Lung (tissue), 12 donors: Measurements from ENCODE around the gene TFDP1. TPM values are rescaled to one million over a fixed set of nuclear protein-coding genes. Genes with fewer than 3 reads are reported as not detected.
"Not testable (repeated sequence)": the region's sequence is repeated elsewhere in the genome, so short reads cannot be mapped to it uniquely, and the experiment has no call there.

Experiments
- ATAC-seq: fragments of 200-7000 bp; cut with Tn5 transposase; one replicate; pipeline ENCODE4 v1.9.1; 2020; ENCODE audit warnings: moderate number of reproducible peaks; ENCODE audit not compliant: insufficient read depth, low FRiP score
- DNase-seq, 3 donors: peaks; one replicate each; pipeline ENCODE4 v3.0.0-alpha.2; 2013 to 2017
- H3K27ac ChIP-seq, 2 donors: one replicate each; pipeline ENCODE4 v1.5.1; 2013; ENCODE audit warnings: mild to moderate bottlenecking in 2 of 2, moderate library complexity in 2 of 2, control low read depth in 1 of 2, inconsistent platforms in 1 of 2, low read depth in 1 of 2, low read length in 1 of 2
- H3K27me3 ChIP-seq, 3 donors: one replicate each; pipeline ENCODE4 v1.5.1; 2013; ENCODE audit warnings: low read length in 2 of 3; ENCODE audit not compliant: control insufficient read depth in 3 of 3, insufficient read depth in 3 of 3
- H3K36me3 ChIP-seq, 4 donors: one replicate each; pipeline ENCODE4 v1.5.1; 2013; ENCODE audit warnings: low read length in 4 of 4, mild to moderate bottlenecking in 1 of 4, moderate library complexity in 1 of 4; ENCODE audit not compliant: control insufficient read depth in 4 of 4, insufficient read depth in 4 of 4
- H3K4me1 ChIP-seq, 5 donors: one replicate each; pipeline ENCODE4 v1.5.1; 2013; ENCODE audit warnings: low read length in 5 of 5, mild to moderate bottlenecking in 2 of 5, moderate library complexity in 1 of 5; ENCODE audit not compliant: control insufficient read depth in 5 of 5, insufficient read depth in 5 of 5
- H3K4me3 ChIP-seq: one replicate; pipeline ENCODE4 v1.5.1; 2013; ENCODE audit warnings: mild to moderate bottlenecking, control low read depth, moderate library complexity
- H3K9ac ChIP-seq, 2 donors: one replicate each; pipeline ENCODE4 v1.5.1; 2013; ENCODE audit warnings: low read length in 2 of 2, control low read depth in 1 of 2; ENCODE audit not compliant: insufficient read depth in 1 of 2
- H3K9me3 ChIP-seq, 4 donors: one replicate each; pipeline ENCODE4 v1.5.1; 2013; ENCODE audit warnings: low read length in 3 of 4, mild to moderate bottlenecking in 1 of 4, moderate library complexity in 1 of 4; ENCODE audit not compliant: control insufficient read depth in 4 of 4, insufficient read depth in 3 of 4
- CTCF ChIP-seq: IDR thresholded peaks from 2 replicates; pipeline ENCODE4 v1.5.1; 2012; ENCODE audit warnings: mild to moderate bottlenecking; ENCODE audit errors: control extremely low read depth, extremely low read depth
- WGBS, 2 donors: extraction: QIAGEN DNeasy Blood & Tissue Kit; methylation state at CpG; one replicate each; pipeline ENCODE4 v1.1.7; 2013; 5-methylcytosine and 5-hydroxymethylcytosine counted together
- polyA plus RNA-seq, 2 donors: library from polyadenylated mRNA; stranded (reverse); fragments of 200-250 nt; gene quantifications; one replicate each; pipeline ENCODE4 v1.2.1, GENCODE V29; 2013
- total RNA-seq, 2 donors: library from RNA; depleted of rRNA in 1 of 2; stranded (reverse); fragments of >200 nt in 1 of 2; gene quantifications; one replicate each; pipeline ENCODE4 v1.2.1, GENCODE V29; 2014 to 2021
- donor health status: control.
- donor health status: control.
- donor health status: Bipolar disorder and iron deficiency.
- donor health status: healthy.
- donor health status: DM: yes; HTN: yes; CAD: no.

Gene TFDP1
- total and polyA plus RNA-seq, 4 donors: 19.6 to 44.2 (median 40.3) TPM

DNA sequence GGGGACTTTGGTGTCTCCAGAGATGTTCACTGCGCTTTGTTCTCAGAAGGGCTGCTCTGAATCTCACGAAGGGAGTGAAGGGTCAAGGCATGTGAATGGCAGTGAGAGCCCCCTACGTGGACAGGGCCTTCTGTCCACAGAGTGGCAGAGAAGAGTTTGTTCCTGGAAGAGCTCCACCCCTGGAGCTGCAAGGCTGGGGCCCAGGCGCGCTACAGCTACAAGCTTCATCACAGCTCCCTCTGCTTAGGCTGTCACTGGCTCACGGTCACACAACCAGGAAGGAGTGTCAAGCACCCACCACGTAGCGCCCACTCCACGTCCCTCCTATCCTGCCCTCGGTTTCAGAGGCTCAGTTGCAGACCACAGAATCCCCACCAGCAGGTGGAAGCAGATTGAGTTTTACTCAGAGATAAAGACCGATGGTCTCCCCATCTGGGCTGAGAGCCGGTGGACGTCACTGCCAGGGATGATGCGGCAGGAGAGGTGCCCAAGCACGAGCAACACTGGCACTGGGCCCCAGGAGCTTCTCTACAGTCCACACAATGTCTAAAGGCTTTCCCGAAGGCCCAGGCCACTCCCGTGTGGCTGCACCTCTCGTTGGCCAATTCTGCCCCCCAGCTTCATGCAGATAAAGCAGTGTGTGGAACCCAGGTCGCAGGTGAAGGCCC, 23.0 kb upstream of the TFDP1 start:
- Histone ChIP-seq H3K4me3 (no peak overlapping the region), H3K27ac (no peak overlapping the region), H3K4me1 (peaks cover 0 to 4% (median 0%) of the 10 kb centered on the region in 5 donors), H3K9me3 (no peaks in the 10 kb centered on the region), H3K36me3 (no peaks in the 10 kb centered on the region), H3K9ac (no peak overlapping the region), H3K27me3 (peaks cover 0 to 19% (median 0%) of the 10 kb centered on the region in 3 donors)
- 90 to 91% methylated on average over 19 of the region's 19 CpGs for WGBS, 2 donors
- DNase-seq (no peak), ATAC-seq (no peak)
- no peak for TF ChIP-seq CTCF

DNA sequence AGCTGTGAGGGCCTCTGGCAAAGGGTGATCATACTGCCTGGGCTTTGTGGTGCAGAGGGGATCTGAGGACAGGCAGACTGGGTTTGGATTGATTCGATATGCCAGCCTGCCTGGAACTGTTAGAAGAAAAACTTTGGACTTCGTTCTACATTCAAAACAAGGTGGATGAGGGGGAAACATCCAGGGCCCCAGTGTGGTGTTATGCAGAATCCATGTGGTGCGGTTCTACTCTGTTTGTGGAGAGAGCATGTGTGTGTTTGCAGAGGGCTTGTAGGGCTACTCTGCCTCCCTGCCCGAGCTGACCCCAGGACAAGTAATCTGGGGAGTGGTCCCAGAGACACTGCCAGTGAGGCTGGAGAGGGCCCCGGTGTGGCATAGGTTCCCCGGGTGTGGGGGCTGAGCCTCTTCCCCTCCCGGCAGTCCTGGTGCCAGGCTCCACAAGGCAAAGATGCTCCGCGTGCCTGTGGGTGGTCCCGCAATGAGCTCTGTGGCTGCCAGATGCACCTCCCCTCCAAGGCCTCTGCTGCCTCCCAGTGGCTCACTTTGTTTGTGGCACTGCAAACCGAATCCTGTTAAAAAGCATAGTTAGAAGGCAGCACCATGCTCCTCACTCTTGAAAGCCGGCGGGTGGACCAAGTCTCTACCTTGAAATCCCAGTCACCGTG, 22.3 kb upstream of the TFDP1 start:
- ATAC-seq: no peak
- no peak overlapping the region for H3K27ac ChIP-seq
- WGBS, 2 donors: 22 to 33% methylated on average over 11 to 14 of the region's 14 CpGs
- H3K36me3 ChIP-seq: no peaks in the 10 kb centered on the region
- peaks cover 0 to 19% (median 0%) of the 10 kb centered on the region in 3 donors for H3K27me3 ChIP-seq
- no peak overlapping the region for H3K4me3 ChIP-seq
- DNase-seq: peak; percentile 88 to 89 (median 88)
- H3K9me3 ChIP-seq: no peaks in the 10 kb centered on the region
- H3K4me1 ChIP-seq: peaks cover 0 to 4% (median 0%) of the 10 kb centered on the region in 5 donors
- TF ChIP-seq CTCF: peak; percentile 60
- H3K9ac ChIP-seq: no peak overlapping the region

- H3K4me1 ChIP-seq: peaks cover 0 to 4% (median 0%) of the 10 kb centered on the region in 5 donors
- no peak for DNase-seq
- no peak overlapping the region for H3K9ac ChIP-seq
- ATAC-seq: no peak
- no peaks in the 10 kb centered on the region for H3K9me3 ChIP-seq
- H3K4me3 ChIP-seq: no peak overlapping the region
- H3K27me3 ChIP-seq: peaks cover 0 to 17% (median 0%) of the 10 kb centered on the region in 3 donors
- no peaks in the 10 kb centered on the region for H3K36me3 ChIP-seq
- WGBS, 2 donors: 60 to 63% methylated on average over 7 of the region's 7 CpGs
- TF ChIP-seq CTCF: no peak
- H3K27ac ChIP-seq: no peak overlapping the region
Observed at GRCh38 chr13:113562844-113563243, 21.7 kb upstream of the TFDP1 start.

DNA sequence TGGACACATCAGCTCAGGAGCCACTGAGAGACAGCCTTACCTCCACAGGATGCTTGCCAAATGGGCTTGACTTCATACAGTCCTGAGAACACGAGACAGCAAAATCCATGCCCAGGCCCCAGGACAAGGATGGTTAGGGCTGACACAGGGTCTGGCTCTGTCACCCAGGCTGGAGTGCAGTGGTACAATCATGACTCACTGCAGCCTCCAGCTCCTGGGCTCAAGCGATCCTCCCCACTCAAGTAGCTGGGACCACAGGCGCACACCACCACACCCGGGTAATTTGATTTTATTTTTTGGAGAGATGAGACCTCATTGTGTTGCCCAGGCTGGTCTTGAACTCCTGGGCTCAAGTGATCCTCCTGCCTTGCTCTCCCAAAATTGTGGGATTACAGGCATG, 21.0 kb upstream of the TFDP1 start:
- not testable (repeated sequence) for DNase-seq, H3K4me3 ChIP-seq, H3K9ac ChIP-seq, H3K9me3 ChIP-seq, ATAC-seq, H3K27ac ChIP-seq, H3K4me1 ChIP-seq, H3K36me3 ChIP-seq
- WGBS, 2 donors: 82 to 86% methylated on average over 4 of the region's 4 CpGs
- peaks cover 0 to 17% (median 0%) of the 10 kb centered on the region in 3 donors for H3K27me3 ChIP-seq
